Panc1 (cell line): ENCODE measurements around the gene ITGB2.

Source experiments
- POLR2AphosphoS5 ChIP-seq: IDR thresholded peaks from 2 replicates; pipeline ENCODE4 v1.6.1; 2012; ENCODE audit warnings: mild to moderate bottlenecking, low read depth, low read length, moderate library complexity
- SIN3A ChIP-seq: IDR thresholded peaks from 2 replicates; pipeline ENCODE4 v1.6.1; 2012; ENCODE audit warnings: low read depth, mild to moderate bottlenecking, low read length, moderate library complexity, borderline replicate concordance; ENCODE audit not compliant: insufficient read depth
- TF ChIP-seq, protein P1 (sequence below): fragments of 450-650 bp; IDR thresholded peaks from 2 replicates; pipeline ENCODE4 v1.5.1; 2017; ENCODE audit warnings: mild to moderate bottlenecking

DNA sequence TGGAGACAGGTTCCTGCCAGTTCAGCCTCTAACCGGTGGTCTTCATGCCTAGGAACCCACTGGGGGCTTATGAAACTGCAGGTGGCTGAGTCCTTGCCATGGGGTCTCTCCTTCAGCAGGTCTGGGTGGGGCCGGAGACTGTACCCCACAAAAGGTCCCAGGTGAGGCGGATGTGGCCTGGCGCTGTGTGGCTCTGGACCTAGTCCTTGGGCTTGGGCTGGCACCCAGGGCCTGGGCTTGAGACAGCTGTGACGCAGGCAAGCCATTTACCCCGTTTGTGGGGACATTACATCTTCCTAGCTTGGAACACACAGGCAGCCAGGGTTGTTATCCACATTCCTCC lies 13.2 kb upstream of the ITGB2 start:
- TF ChIP-seq, protein P1, sequence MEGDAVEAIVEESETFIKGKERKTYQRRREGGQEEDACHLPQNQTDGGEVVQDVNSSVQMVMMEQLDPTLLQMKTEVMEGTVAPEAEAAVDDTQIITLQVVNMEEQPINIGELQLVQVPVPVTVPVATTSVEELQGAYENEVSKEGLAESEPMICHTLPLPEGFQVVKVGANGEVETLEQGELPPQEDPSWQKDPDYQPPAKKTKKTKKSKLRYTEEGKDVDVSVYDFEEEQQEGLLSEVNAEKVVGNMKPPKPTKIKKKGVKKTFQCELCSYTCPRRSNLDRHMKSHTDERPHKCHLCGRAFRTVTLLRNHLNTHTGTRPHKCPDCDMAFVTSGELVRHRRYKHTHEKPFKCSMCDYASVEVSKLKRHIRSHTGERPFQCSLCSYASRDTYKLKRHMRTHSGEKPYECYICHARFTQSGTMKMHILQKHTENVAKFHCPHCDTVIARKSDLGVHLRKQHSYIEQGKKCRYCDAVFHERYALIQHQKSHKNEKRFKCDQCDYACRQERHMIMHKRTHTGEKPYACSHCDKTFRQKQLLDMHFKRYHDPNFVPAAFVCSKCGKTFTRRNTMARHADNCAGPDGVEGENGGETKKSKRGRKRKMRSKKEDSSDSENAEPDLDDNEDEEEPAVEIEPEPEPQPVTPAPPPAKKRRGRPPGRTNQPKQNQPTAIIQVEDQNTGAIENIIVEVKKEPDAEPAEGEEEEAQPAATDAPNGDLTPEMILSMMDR: no peak
- TF ChIP-seq SIN3A: no peak
- TF ChIP-seq POLR2AphosphoS5: no peak
